ENCODE measurements around the gene PPIE. TPM values are rescaled to one million over a fixed set of nuclear protein-coding genes. Genes with fewer than 3 reads are reported as not detected.

Gene PPIE
- total RNA-seq, 1 donor from 2014 or later, result 45.5 TPM

GRCh38 chr1:39754026-39754570 lies 15.4 kb downstream of the PPIE start:
- no peak overlapping the region for H3K4me3 Mint-ChIP-seq
- H3K36me3 Mint-ChIP-seq, result peaks cover 41% of the 10 kb centered on the region
- H3K27ac Mint-ChIP-seq, result no peak overlapping the region
- H3K9me3 Mint-ChIP-seq, result no peaks in the 10 kb centered on the region
- no peak for TF ChIP-seq CTCF (IDR thresholded peaks at IDR 0.05; ENCODE audit: unreplicated experiment)
- DNase-seq (ENCODE audit: low spot score in 2 of 2, unreplicated experiment in 2 of 2), result no peak
- H3K27me3 Mint-ChIP-seq (ENCODE audit: low read depth), result no peaks in the 10 kb centered on the region
- H3K4me1 Mint-ChIP-seq, result no peaks in the 10 kb centered on the region

GRCh38 chr1:39754906-39755504 lies 16.3 kb downstream of the PPIE start:
- DNase-seq (ENCODE audit: low spot score in 2 of 2, unreplicated experiment in 2 of 2), result no peak
- H3K4me1 Mint-ChIP-seq, result no peaks in the 10 kb centered on the region
- peaks cover 36% of the 10 kb centered on the region for H3K36me3 Mint-ChIP-seq
- no peak overlapping the region for H3K27ac Mint-ChIP-seq
- H3K4me3 Mint-ChIP-seq, result no peak overlapping the region
- no peaks in the 10 kb centered on the region for H3K27me3 Mint-ChIP-seq (ENCODE audit: low read depth)
- TF ChIP-seq CTCF (IDR thresholded peaks at IDR 0.05; ENCODE audit: unreplicated experiment), result no peak
- no peaks in the 10 kb centered on the region for H3K9me3 Mint-ChIP-seq

- no peak overlapping the region for H3K27ac Mint-ChIP-seq
- H3K4me1 Mint-ChIP-seq, result no peaks in the 10 kb centered on the region
- peaks cover 31% of the 10 kb centered on the region for H3K36me3 Mint-ChIP-seq
- H3K27me3 Mint-ChIP-seq (ENCODE audit: low read depth), result no peaks in the 10 kb centered on the region
- DNase-seq (ENCODE audit: low spot score in 2 of 2, unreplicated experiment in 2 of 2), result no peak
- no peaks in the 10 kb centered on the region for H3K9me3 Mint-ChIP-seq
- TF ChIP-seq CTCF (IDR thresholded peaks at IDR 0.05; ENCODE audit: unreplicated experiment), result no peak
- no peak overlapping the region for H3K4me3 Mint-ChIP-seq
These were observed 17.4 kb downstream of the PPIE start for GRCh38 chr1:39755965-39756659.

GRCh38 chr1:39757501-39757900 lies 18.8 kb downstream of the PPIE start:
- no peak for TF ChIP-seq CTCF (IDR thresholded peaks at IDR 0.05; ENCODE audit: unreplicated experiment)
- Mint-ChIP-seq H3K4me1 (no peaks in the 10 kb centered on the region), H3K27me3 (ENCODE audit: low read depth) (no peaks in the 10 kb centered on the region), H3K36me3 (peaks cover 26% of the 10 kb centered on the region), H3K4me3 (no peak overlapping the region), H3K9me3 (no peaks in the 10 kb centered on the region), H3K27ac (no peak overlapping the region)
- no peak for DNase-seq (ENCODE audit: low spot score in 2 of 2, unreplicated experiment in 2 of 2)

GRCh38 chr1:39758556-39759435 lies 20.1 kb downstream of the PPIE start:
- Mint-ChIP-seq H3K36me3 (peaks cover 21% of the 10 kb centered on the region), H3K4me3 (no peak overlapping the region), H3K9me3 (no peaks in the 10 kb centered on the region), H3K27me3 (ENCODE audit: low read depth) (no peaks in the 10 kb centered on the region), H3K4me1 (no peaks in the 10 kb centered on the region), H3K27ac (no peak overlapping the region)
- no peak for TF ChIP-seq CTCF (IDR thresholded peaks at IDR 0.05; ENCODE audit: unreplicated experiment)
- no peak for DNase-seq (ENCODE audit: low spot score in 2 of 2, unreplicated experiment in 2 of 2)
